GM12801 (cell line): ENCODE results near the gene ABHD17A.

Experiments
- CTCF ChIP-seq: IDR thresholded peaks from one replicate; pipeline ENCODE4 v1.5.1; 2011; ENCODE audit warnings: control low read depth; ENCODE audit not compliant: insufficient read length; ENCODE audit errors: extremely low read depth

ABHD17A gene

DNA sequence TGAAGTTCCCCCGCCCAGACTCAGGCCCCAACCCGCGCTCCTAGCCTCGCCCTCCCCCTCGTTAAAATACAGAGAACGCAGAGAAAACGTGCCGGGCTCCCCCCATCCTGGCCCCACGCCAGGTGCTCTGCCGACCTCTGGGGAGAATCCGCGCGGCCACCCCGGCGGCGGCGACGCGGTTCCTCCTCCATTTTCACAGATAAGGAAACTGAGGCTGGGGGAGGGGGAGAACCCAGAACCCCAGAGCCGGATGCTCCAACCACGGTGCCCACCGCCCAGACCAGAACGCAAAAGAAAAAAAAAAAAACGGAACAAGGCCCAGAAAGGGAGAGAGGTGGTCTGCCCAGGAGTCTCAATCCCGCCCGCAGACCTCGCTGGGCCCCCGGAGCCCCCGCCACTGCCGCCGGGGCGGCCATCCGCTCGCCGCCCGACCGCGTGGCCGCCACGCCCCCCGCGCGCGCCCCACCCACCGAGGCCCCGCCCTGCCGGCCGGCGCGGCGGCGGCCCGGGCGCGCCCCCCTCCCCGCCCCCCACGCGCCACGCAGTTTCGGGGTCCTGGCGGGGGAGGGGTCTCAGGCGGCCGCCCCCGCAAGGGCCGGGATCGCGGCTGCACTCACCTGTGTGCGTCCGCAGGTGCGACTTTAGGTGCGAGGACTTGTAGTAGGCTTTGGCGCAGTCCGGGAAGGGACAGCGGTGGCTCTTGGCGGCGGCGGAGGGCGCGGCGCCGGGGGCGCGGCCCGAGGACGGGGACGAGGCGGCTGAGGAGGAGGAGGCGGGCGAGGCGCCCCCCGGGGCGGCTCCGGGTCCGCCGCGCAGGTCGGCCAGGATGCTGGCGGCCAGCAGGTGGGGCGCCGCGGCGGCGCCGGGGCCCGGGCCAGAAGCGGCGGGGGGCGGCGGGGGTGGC, 22.6 kb downstream of the ABHD17A start:
- no peak for TF ChIP-seq CTCF

GRCh38 chr19:1862068-1862423, 23.2 kb downstream of the ABHD17A start:
- no peak for TF ChIP-seq CTCF

- TF ChIP-seq CTCF, result no peak
These were observed 23.7 kb downstream of the ABHD17A start for GRCh38 chr19:1861599-1862031.

GRCh38 chr19:1860821-1861598, 24.3 kb downstream of the ABHD17A start:
- TF ChIP-seq CTCF, result no peak

DNA sequence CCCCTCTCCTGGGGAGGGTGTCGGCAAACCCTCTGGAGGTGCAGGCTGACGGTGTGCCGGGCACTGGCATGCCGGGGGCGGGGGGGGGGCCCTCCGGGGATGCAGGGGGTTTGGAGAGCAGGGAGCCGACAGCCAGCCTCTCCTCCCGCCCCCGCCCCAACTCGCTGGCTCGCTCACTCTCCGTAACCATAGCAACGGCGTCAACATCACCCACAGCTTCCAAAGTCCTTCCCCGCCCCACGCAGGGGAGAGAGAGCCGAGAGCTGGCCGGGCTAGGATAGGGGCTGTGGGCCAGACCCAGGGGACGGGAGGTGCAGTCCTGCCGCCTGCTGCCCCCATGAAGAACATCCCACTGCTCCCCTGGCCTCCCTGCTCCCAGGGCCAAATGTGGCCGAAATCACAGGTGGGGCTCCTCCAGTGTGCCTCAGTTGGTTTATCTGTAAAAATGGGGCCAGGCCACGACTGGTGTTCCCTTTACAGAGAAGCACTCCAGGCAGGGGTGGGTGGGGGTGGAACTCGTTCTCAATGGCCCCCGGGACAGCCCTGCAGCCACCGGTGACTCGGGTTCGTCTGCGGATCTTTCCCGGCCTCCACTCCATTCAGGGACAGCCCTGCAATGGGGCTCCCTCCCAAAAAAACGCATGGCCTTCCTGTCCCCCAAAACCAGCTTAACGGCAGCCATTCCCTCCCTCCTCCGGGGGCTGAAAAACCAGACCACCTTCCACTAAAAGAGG, 25.1 kb downstream of the ABHD17A start:
- no peak for TF ChIP-seq CTCF

DNA sequence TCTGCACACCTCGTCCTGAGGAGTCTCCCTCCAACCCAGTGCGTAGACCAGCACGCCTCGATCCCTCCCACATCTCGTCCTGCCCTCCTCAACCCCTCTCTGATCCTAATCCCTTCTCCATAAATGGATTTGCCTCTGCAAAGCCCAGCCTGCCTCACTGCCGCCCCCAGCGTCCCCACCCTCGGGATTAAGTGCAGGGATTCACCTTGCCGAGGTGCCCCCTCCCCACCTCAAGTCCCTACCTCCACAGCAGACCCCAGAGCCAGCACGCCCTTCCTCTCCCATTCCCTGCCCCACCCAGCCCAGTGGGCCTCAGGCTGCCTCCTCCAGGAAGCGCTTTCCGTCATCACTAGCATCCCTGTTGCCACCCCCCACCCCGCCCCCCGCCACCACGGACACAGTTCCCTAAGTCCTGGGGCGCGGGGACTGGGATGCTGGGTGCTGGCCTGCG, 25.9 kb downstream of the ABHD17A start:
- TF ChIP-seq CTCF, result no peak
